Astrocyte of the spinal cord (primary cell): Measurements from ENCODE around the gene RSU1.

ENCODE experiments used
- DNase-seq: peaks from one replicate; pipeline ENCODE4 v3.0.0; 2011; ENCODE audit warnings: low read depth, low spot score
- H3K4me3 ChIP-seq: 2 replicates; pipeline ENCODE4 v1.5.1; 2011; ENCODE audit warnings: low read depth, mild to moderate bottlenecking, low read length, moderate library complexity
- CTCF ChIP-seq: IDR thresholded peaks from 2 replicates; pipeline ENCODE4 v1.5.1; 2012; ENCODE audit warnings: low read depth, mild to moderate bottlenecking, low read length, inconsistent platforms
- in situ Hi-C: cut with HindIII; loops from 2 replicates; pipeline ENCODE4 v1.10.0; 2017; ENCODE audit warnings: low sequenced_read_pairs

The RSU1 gene

GRCh38 chr10:16643502-16643901 lies 173.7 kb downstream of the RSU1 start:
- no peak overlapping the region for H3K4me3 ChIP-seq
- in situ Hi-C loops, result no loop called here
- DNase-seq, result no peak
- TF ChIP-seq CTCF, result no peak

- H3K4me3 ChIP-seq, result no peak overlapping the region
- DNase-seq, result no peak
- in situ Hi-C loops, result no loop called here
- no peak for TF ChIP-seq CTCF
These were observed 177.1 kb downstream of the RSU1 start for GRCh38 chr10:16640153-16640552.

- H3K4me3 ChIP-seq, result no peak overlapping the region
- in situ Hi-C loops, result no loop called here
- no peak for TF ChIP-seq CTCF
- DNase-seq, result no peak
These were observed 177.8 kb downstream of the RSU1 start for GRCh38 chr10:16639471-16639870.

- in situ Hi-C loops, result no loop called here
- no peak for TF ChIP-seq CTCF
- no peak overlapping the region for H3K4me3 ChIP-seq
- no peak for DNase-seq
These were observed 184.2 kb downstream of the RSU1 start for GRCh38 chr10:16632996-16633395.

GRCh38 chr10:16626697-16627096 lies 190.5 kb downstream of the RSU1 start:
- no peak overlapping the region for H3K4me3 ChIP-seq
- in situ Hi-C loops, result no loop called here
- no peak for TF ChIP-seq CTCF
- DNase-seq, result no peak

GRCh38 chr10:16612981-16613355 lies 204.3 kb downstream of the RSU1 start:
- TF ChIP-seq CTCF, result no peak
- in situ Hi-C loops, result no loop called here
- no peak for DNase-seq
- no peak overlapping the region for H3K4me3 ChIP-seq
